Body of pancreas (tissue), 4 donors: ENCODE data around the gene GABRB1.

ENCODE experiments used
- CTCF ChIP-seq, 7 experiments: fragments of 450-650 bp in 4 of 7; fragments of 200-600 bp in 3 of 7; sonication (generic) in 3 of 7; IDR thresholded peaks; one replicate each; pipeline ENCODE4 v1.5.1; 2016 to 2019; ENCODE audit warnings: antibody characterized with exemption in 7 of 7
- POLR2A ChIP-seq, 3 donors: fragments of 450-650 bp; IDR thresholded peaks; one replicate each; pipeline ENCODE4 v1.6.1; 2016; ENCODE audit warnings: antibody characterized with exemption in 3 of 3, mild to moderate bottlenecking in 2 of 3

GRCh38 chr4:47444031-47444430 is 412.7 kb downstream of the GABRB1 start:
- TF ChIP-seq POLR2A (IDR thresholded peaks at IDR 0.05) (no peak), CTCF (IDR thresholded peaks at IDR 0.05) (no peak)
